Gastroesophageal sphincter (tissue), 4 donors: ENCODE data around the gene IL33. TPM values are rescaled to one million over a fixed set of nuclear protein-coding genes. Genes with fewer than 3 reads are reported as not detected.

Source experiments
- ATAC-seq: fragments of 150-250 bp; one replicate; pipeline ENCODE4 v1.9.1; 2016; ENCODE audit warnings: mild to moderate bottlenecking, moderate library complexity
- H3K27ac ChIP-seq, 4 donors: fragments of 200-600 bp; sonication (generic) in 3 of 4; 1 replicate in 3 of 4; 2 replicates in 1 of 4; pipeline ENCODE4 v1.5.1; 2016 to 2019
- H3K27me3 ChIP-seq: fragments of 200-600 bp; sonication (generic); one replicate; pipeline ENCODE4 v1.5.1; 2019
- H3K36me3 ChIP-seq, 2 donors: fragments of 200-600 bp; sonication (generic); one replicate each; pipeline ENCODE4 v1.5.1; 2019; ENCODE audit warnings: control low read depth in 1 of 2
- H3K4me1 ChIP-seq, 3 donors: fragments of 200-600 bp; sonication (generic); 1 replicate in 2 of 3; 2 replicates in 1 of 3; pipeline ENCODE4 v1.5.1; 2016 to 2019; ENCODE audit warnings: control low read depth in 2 of 3
- H3K4me3 ChIP-seq, 2 donors: fragments of 200-600 bp; sonication (generic); one replicate each; pipeline ENCODE4 v1.5.1; 2019; ENCODE audit warnings: mild to moderate bottlenecking in 1 of 2, moderate library complexity in 1 of 2
- H3K9me3 ChIP-seq, 3 donors: fragments of 200-600 bp; sonication (generic); one replicate each; pipeline ENCODE4 v1.5.1; 2017 to 2019; ENCODE audit warnings: control low read depth in 2 of 3
- EP300 ChIP-seq: sonication (generic); formaldehyde crosslinking; IDR thresholded peaks from one replicate; pipeline ENCODE4 v1.6.1; 2017; ENCODE audit warnings: antibody characterized with exemption, mild to moderate bottlenecking
- POLR2A ChIP-seq, 2 donors: fragments of 450-650 bp; IDR thresholded peaks; one replicate each; pipeline ENCODE4 v1.6.1; 2017; ENCODE audit warnings: antibody characterized with exemption in 2 of 2, mild to moderate bottlenecking in 2 of 2, moderate library complexity in 1 of 2
- POLR2AphosphoS5 ChIP-seq: sonication (generic); formaldehyde crosslinking; IDR thresholded peaks from one replicate; pipeline ENCODE4 v1.6.1; 2017; ENCODE audit warnings: antibody characterized with exemption
- WGBS, 2 donors: methylation state at CpG; one replicate each; pipeline ENCODE4 v1.1.5; 2018; ENCODE audit warnings: low coverage in 1 of 2; 5-methylcytosine and 5-hydroxymethylcytosine counted together
- total RNA-seq, 4 donors: library from RNA; depleted of rRNA; stranded (reverse); fragments of >200 nt; gene quantifications; one replicate each; pipeline ENCODE4 v1.1.0, GENCODE V29; 2016
- TF ChIP-seq, protein P1 (sequence below), 4 experiments: fragments of 200-600 bp in 2 of 4; fragments of 450-650 bp in 2 of 4; sonication (generic) in 1 of 4; IDR thresholded peaks; one replicate each; pipeline ENCODE4 v1.5.1; 2017 to 2019; ENCODE audit warnings: antibody characterized with exemption in 4 of 4, mild to moderate bottlenecking in 2 of 4, moderate library complexity in 2 of 4

The IL33 gene
- total RNA-seq, 4 donors from 2014 or later, result 43.6 to 145 (median 77.8) TPM

DNA sequence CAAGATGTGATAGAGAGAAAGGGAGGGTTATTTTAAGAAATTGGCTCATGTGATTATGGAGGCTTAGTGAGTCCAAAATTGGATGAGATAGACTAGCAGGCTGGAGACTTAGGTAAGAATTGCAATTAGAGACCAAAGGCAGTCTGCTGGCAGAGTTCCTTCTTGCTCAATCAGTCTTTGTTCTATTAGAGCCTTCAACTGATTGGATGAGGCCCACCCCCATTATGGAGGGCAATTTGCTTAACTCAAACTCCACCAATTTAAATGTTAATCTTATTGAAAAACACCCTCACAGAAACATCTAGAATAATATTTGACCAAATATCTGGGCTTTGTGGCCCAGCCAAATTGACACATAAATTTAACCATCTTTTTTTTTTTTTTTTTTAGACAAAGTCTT is 88.6 kb downstream of the IL33 start:
- no peaks in the 10 kb centered on the region for H3K4me1 ChIP-seq
- H3K9me3 ChIP-seq, result no peaks in the 10 kb centered on the region
- TF ChIP-seq, protein P1, sequence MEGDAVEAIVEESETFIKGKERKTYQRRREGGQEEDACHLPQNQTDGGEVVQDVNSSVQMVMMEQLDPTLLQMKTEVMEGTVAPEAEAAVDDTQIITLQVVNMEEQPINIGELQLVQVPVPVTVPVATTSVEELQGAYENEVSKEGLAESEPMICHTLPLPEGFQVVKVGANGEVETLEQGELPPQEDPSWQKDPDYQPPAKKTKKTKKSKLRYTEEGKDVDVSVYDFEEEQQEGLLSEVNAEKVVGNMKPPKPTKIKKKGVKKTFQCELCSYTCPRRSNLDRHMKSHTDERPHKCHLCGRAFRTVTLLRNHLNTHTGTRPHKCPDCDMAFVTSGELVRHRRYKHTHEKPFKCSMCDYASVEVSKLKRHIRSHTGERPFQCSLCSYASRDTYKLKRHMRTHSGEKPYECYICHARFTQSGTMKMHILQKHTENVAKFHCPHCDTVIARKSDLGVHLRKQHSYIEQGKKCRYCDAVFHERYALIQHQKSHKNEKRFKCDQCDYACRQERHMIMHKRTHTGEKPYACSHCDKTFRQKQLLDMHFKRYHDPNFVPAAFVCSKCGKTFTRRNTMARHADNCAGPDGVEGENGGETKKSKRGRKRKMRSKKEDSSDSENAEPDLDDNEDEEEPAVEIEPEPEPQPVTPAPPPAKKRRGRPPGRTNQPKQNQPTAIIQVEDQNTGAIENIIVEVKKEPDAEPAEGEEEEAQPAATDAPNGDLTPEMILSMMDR (IDR thresholded peaks at IDR 0.05), result no peak
- no peak for TF ChIP-seq POLR2A (IDR thresholded peaks at IDR 0.05)
- no peak for TF ChIP-seq EP300
- no peak for TF ChIP-seq POLR2AphosphoS5
- H3K36me3 ChIP-seq, result no peaks in the 10 kb centered on the region
- ATAC-seq, result no peak
- no peaks in the 10 kb centered on the region for H3K27me3 ChIP-seq
- H3K4me3 ChIP-seq, result no peak overlapping the region
- no peak overlapping the region for H3K27ac ChIP-seq

DNA sequence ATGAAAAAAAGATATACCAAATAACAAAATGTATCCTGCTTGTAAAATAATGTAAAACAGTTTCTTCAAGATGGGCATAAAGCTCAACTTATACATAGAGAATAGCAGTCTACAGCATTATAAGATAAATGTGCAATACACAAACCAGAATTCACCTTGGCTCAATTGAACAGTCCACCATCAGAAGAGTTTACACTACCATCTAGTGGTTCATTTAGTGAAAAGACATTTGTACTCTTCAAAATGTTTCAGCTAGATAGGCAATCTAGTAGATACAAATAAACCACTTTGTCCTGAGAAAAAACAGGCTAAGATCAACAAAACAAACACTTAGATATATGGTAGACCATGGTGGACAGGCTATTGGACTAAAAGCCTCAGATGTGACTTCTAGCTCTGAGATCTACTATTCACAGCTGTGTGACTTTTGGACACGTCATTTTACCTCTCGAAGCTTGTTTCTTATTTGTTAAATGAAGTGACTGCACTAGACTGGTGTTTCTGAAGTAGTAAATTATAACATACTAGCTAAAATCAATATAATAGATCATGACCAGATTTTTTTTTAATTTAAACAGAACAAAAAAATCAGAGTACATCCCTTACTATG is 90.5 kb downstream of the IL33 start:
- Histone ChIP-seq H3K36me3 (no peaks in the 10 kb centered on the region), H3K4me1 (no peaks in the 10 kb centered on the region), H3K4me3 (no peak overlapping the region), H3K27me3 (peaks cover 4% of the 10 kb centered on the region), H3K9me3 (no peaks in the 10 kb centered on the region), H3K27ac (no peak overlapping the region)
- peak; percentile 63 for ATAC-seq
- TF ChIP-seq, protein P1 (IDR thresholded peaks at IDR 0.05), result peak; percentile 63 to 76 (median 66)
- TF ChIP-seq POLR2AphosphoS5, result no peak
- WGBS, 2 donors, result 69 to 88% methylated on average over 2 of the region's 2 CpGs

Other genes starting within 250 kb of the IL33 start
- 10 to 100 TPM; 14.8 to 20.2 (median 17.6) TPM for gene RANBP6, start 200.2 kb upstream of the IL33 start, total RNA-seq
- gene TPD52L3, start 112.6 kb downstream of the IL33 start, total RNA-seq, result not detected
- 10 to 100 TPM; 34.1 to 56.3 (median 46.6) TPM for gene UHRF2, start 197.4 kb downstream of the IL33 start, total RNA-seq